PC-3 (cell line): ENCODE data around the gene DGCR2. TPM values are rescaled to one million over a fixed set of nuclear protein-coding genes. Genes with fewer than 3 reads are reported as not detected.

Experiments used
- ATAC-seq: fragments of 200-7000 bp; cut with Tn5 transposase; 2 replicates; pipeline ENCODE4 v1.9.1; 2020; ENCODE audit warnings: mild to moderate bottlenecking, moderate library complexity
- BruUV-seq: library from RNA; stranded (reverse); fragments of 400-500 nt; replicated peaks from 2 replicates; lab custom pipeline; 2021; lab: Mats Ljungman, UMichigan
- CTCF ChIA-PET: fragments of 300-600 bp; sonication (Branson Sonifier 250); formaldehyde crosslinking; loops from one replicate; lab custom pipeline; 2022; ENCODE audit warnings: antibody characterized with exemption; lab: Charles Lee
- POLR2A ChIA-PET: fragments of 300-600 bp; sonication (Branson Sonifier 250); formaldehyde crosslinking; loops from one replicate; lab custom pipeline; 2022; ENCODE audit warnings: antibody characterized with exemption; ENCODE audit not compliant: unreplicated experiment; lab: Charles Lee
- DNase-seq: peaks from one replicate; pipeline ENCODE4 v3.0.0-alpha.2; 2015
- H2AFZ ChIP-seq: fragments of 300-600 bp; sonication (generic); 2 replicates; pipeline ENCODE4 v1.6.0; 2016; ENCODE audit warnings: antibody characterized with exemption, low read length
- H3F3A ChIP-seq: fragments of 300-600 bp; sonication (generic); one replicate; pipeline ENCODE4 v1.6.0; 2017; ENCODE audit warnings: antibody characterized with exemption, low read length, control low read depth, mild to moderate bottlenecking; ENCODE audit not compliant: unreplicated experiment
- H3K27ac ChIP-seq: fragments of 300-600 bp; sonication (generic); 2 replicates; pipeline ENCODE4 v1.5.1; 2016; ENCODE audit warnings: mild to moderate bottlenecking, low read length
- H3K27me3 ChIP-seq: fragments of 300-600 bp; sonication (generic); 2 replicates; pipeline ENCODE4 v1.6.1; 2016; ENCODE audit warnings: low read length, mixed read lengths
- H3K36me3 ChIP-seq: fragments of 300-600 bp; sonication (generic); 2 replicates; pipeline ENCODE4 v1.6.1; 2016; ENCODE audit warnings: low read depth, mixed run types, low read length, mixed read lengths
- H3K4me1 ChIP-seq: fragments of 300-600 bp; sonication (generic); 2 replicates; pipeline ENCODE4 v1.5.1; 2016; ENCODE audit warnings: low read length; ENCODE audit not compliant: insufficient read depth
- H3K4me2 ChIP-seq: fragments of 300-600 bp; sonication (generic); 2 replicates; pipeline ENCODE4 v1.6.0; 2016; ENCODE audit warnings: low read length
- H3K4me3 ChIP-seq: fragments of 300-600 bp; sonication (generic); 2 replicates; pipeline ENCODE4 v1.5.1; 2016; ENCODE audit warnings: mild to moderate bottlenecking, low read length, mixed read lengths
- H3K79me2 ChIP-seq: fragments of 300-600 bp; sonication (generic); 2 replicates; pipeline ENCODE4 v1.6.1; 2017; ENCODE audit warnings: low read length, mixed read lengths
- H3K9ac ChIP-seq: fragments of 300-600 bp; sonication (generic); 2 replicates; pipeline ENCODE4 v1.6.0; 2016; ENCODE audit warnings: mild to moderate bottlenecking, low read length
- H3K9me2 ChIP-seq: fragments of 300-600 bp; sonication (generic); replicated peaks from 2 replicates; pipeline ENCODE4 v1.6.1; 2016; ENCODE audit warnings: mixed run types, low read length, mixed read lengths
- H3K9me3 ChIP-seq: fragments of 300-600 bp; sonication (generic); 2 replicates; pipeline ENCODE4 v1.6.1; 2016; ENCODE audit warnings: low read length, mixed read lengths
- H4K20me1 ChIP-seq: fragments of 300-600 bp; sonication (generic); 2 replicates; pipeline ENCODE4 v1.6.1; 2016; ENCODE audit warnings: low read length, mixed read lengths
- EZH2 ChIP-seq: fragments of 300-600 bp; sonication (generic); IDR thresholded peaks from one replicate; pipeline ENCODE4 v1.6.1; 2017; ENCODE audit warnings: antibody characterized with exemption, mild to moderate bottlenecking, low read length; ENCODE audit not compliant: unreplicated experiment
- EZH2phosphoT487 ChIP-seq: fragments of 300-600 bp; sonication (generic); IDR thresholded peaks from 2 replicates; pipeline ENCODE4 v1.6.1; 2018; ENCODE audit warnings: mild to moderate bottlenecking, antibody characterized with exemption, low read length, borderline replicate concordance
- intact Hi-C: fragments of 100-400 bp; cut with micrococcal nuclease; formaldehyde crosslinking; loops from 2 replicates; pipeline ENCODE4 v1.9.0; 2023
- total RNA-seq: library from RNA; depleted of rRNA; stranded (reverse); fragments of >200 nt; gene quantifications from 2 replicates; pipeline ENCODE4 v1.2.3, GENCODE V29; 2014
- TF ChIP-seq, protein P1 (sequence below): fragments of 300-600 bp; sonication (generic); conservative IDR thresholded peaks from 2 replicates; pipeline ENCODE4 v1.5.1; 2017; ENCODE audit warnings: antibody characterized with exemption, low read depth, mild to moderate bottlenecking, low read length

DGCR2 gene
- total RNA-seq, 1 experiment from 2014 or later = 36.1 TPM

DNA sequence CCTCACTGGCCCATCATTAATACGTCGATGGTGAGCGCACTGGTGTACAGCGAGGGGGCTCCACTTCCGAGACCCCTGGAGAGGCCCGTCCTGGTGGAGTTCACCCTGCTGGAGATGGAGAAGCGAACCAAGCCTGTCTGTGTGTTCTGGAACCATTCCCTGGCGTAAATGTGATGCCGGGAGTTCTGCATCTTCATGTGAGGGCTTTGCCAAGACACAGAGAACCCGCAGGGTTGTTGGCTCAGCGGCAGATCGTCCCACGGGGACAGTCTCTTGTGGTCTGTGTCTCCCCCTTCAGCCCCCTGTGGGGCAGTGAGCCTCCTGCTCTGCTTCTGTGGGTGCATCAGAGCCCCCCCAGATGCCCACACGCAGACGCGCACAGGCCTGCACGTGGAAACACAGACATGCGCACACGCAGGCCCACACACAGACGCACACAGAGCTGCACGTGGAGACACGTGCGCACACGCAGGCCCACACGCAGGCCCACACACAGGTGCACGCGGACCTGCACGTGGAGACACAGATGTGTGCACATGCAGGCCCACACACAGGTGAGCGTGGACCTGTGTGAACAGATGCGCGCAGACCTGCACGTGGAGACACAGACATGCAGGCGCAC is 130.3 kb downstream of the DGCR2 start:
- no peaks in the 10 kb centered on the region for H3K36me3 ChIP-seq
- no peak overlapping the region for H3K4me2 ChIP-seq
- DNase-seq = no peak
- H3F3A ChIP-seq = no peaks in the 10 kb centered on the region
- no TSS peak for BruUV-seq
- H4K20me1 ChIP-seq = no peaks in the 10 kb centered on the region
- H3K27me3 ChIP-seq = no peaks in the 10 kb centered on the region
- H3K27ac ChIP-seq = no peak overlapping the region
- H3K9ac ChIP-seq = no peak overlapping the region
- H3K4me3 ChIP-seq = no peak overlapping the region
- intact Hi-C loops = no loop called here
- H3K9me2 ChIP-seq = no peaks in the 10 kb centered on the region
- TF ChIP-seq EZH2 = no peak
- TF ChIP-seq, protein P1, sequence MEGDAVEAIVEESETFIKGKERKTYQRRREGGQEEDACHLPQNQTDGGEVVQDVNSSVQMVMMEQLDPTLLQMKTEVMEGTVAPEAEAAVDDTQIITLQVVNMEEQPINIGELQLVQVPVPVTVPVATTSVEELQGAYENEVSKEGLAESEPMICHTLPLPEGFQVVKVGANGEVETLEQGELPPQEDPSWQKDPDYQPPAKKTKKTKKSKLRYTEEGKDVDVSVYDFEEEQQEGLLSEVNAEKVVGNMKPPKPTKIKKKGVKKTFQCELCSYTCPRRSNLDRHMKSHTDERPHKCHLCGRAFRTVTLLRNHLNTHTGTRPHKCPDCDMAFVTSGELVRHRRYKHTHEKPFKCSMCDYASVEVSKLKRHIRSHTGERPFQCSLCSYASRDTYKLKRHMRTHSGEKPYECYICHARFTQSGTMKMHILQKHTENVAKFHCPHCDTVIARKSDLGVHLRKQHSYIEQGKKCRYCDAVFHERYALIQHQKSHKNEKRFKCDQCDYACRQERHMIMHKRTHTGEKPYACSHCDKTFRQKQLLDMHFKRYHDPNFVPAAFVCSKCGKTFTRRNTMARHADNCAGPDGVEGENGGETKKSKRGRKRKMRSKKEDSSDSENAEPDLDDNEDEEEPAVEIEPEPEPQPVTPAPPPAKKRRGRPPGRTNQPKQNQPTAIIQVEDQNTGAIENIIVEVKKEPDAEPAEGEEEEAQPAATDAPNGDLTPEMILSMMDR = no peak
- no peak for TF ChIP-seq EZH2phosphoT487
- H2AFZ ChIP-seq = no peak overlapping the region
- H3K9me3 ChIP-seq = no peaks in the 10 kb centered on the region
- ChIA-PET POLR2A (no interaction called here), CTCF (no interaction called here)
- no peak for ATAC-seq
- H3K79me2 ChIP-seq = no peaks in the 10 kb centered on the region
- H3K4me1 ChIP-seq = no peaks in the 10 kb centered on the region

DNA sequence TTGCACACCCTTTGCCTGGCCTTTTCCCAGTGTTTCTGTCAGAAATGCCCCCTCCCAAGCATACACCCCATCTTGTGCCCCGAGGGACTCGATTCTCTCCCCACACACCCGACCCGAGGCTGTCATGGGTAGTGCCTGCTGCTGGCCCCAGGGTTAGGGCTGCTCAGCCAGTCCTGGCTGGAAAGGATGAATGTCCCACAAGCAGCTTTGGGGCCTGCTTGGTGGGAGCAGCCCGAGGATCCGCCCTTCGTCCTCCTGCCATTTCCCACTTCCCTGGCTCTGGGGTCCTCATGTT is 131.1 kb downstream of the DGCR2 start:
- Histone ChIP-seq H3K9ac (no peak overlapping the region), H2AFZ (no peak overlapping the region), H3K27me3 (no peaks in the 10 kb centered on the region), H3K9me3 (no peaks in the 10 kb centered on the region), H3K36me3 (no peaks in the 10 kb centered on the region), H4K20me1 (no peaks in the 10 kb centered on the region), H3K27ac (no peak overlapping the region), H3K4me1 (no peaks in the 10 kb centered on the region), H3K4me2 (no peak overlapping the region), H3K4me3 (no peak overlapping the region), H3K79me2 (no peaks in the 10 kb centered on the region), H3K9me2 (no peaks in the 10 kb centered on the region), H3F3A (no peaks in the 10 kb centered on the region)
- no peak for DNase-seq
- ATAC-seq = no peak
- ChIA-PET POLR2A (no interaction called here), CTCF (no interaction called here)
- intact Hi-C loops = no loop called here
- no TSS peak for BruUV-seq
- TF ChIP-seq EZH2phosphoT487 (no peak), EZH2 (no peak)
- TF ChIP-seq, protein P1 = no peak

DNA sequence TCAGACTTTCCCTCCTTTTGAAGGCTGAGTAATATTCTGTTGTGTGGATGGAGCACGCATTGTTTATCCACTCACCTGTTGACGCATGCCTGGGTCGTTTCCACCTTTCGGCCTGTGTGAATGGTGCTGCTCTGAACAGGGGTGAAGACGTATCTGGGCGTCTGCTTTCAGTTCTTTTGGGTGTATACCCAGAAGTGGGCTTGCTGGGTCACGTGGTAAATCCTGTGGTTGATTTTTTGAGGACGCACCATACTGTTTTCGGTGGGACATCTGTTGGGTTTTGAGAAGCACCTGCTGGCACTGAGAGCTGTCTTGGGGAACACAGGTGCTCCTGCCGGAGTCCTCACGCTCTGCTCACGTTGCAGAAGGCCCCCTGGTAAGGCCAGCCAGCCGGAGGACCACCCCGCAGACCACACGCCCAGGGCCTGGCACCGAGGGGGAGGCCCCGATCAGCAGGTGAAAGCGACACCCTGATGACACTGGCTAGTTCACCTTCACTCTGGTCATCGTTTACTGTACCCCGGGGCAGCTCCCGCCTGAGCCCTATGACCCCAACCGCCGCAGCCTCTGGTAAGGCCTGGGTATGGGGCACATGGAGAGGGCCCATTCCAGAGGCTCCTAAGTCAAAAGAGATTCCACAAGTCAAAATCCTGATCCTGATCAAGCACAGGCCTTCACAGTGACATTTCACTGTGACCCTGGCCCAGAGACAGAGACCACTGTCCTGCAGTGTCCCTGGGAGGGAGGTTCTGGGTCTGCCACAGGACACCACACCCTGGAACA is 131.7 kb downstream of the DGCR2 start:
- H3K36me3 ChIP-seq = no peaks in the 10 kb centered on the region
- DNase-seq (no peak), ATAC-seq (no peak)
- intact Hi-C loops = no loop called here
- H3K4me2 ChIP-seq = no peak overlapping the region
- no peaks in the 10 kb centered on the region for H3K4me1 ChIP-seq
- H3K27me3 ChIP-seq = no peaks in the 10 kb centered on the region
- H2AFZ ChIP-seq = no peak overlapping the region
- ChIA-PET POLR2A (no interaction called here), CTCF (no interaction called here)
- TF ChIP-seq EZH2 = no peak
- TF ChIP-seq, protein P1 = no peak
- TF ChIP-seq EZH2phosphoT487 = no peak
- no peak overlapping the region for H3K4me3 ChIP-seq
- no peaks in the 10 kb centered on the region for H3K9me3 ChIP-seq
- H3F3A ChIP-seq = no peaks in the 10 kb centered on the region
- no peaks in the 10 kb centered on the region for H4K20me1 ChIP-seq
- H3K27ac ChIP-seq = no peak overlapping the region
- no peak overlapping the region for H3K9ac ChIP-seq
- BruUV-seq = no TSS peak
- no peaks in the 10 kb centered on the region for H3K79me2 ChIP-seq
- H3K9me2 ChIP-seq = no peaks in the 10 kb centered on the region
